Ovary (tissue), 9 donors: ENCODE data around the gene PJA1. TPM values are rescaled to one million over a fixed set of nuclear protein-coding genes. Genes with fewer than 3 reads are reported as not detected.

Source experiments
- DNase-seq, 5 donors: peaks; one replicate each; pipeline ENCODE4 v3.0.0-alpha.2; 2019 to 2020
- H3K27ac ChIP-seq, 2 donors: fragments of 200-600 bp; one replicate each; pipeline versions ENCODE4 v1.5.1 to v1.8.0; 2019 to 2022
- H3K27me3 ChIP-seq: fragments of 200-600 bp; one replicate; pipeline ENCODE4 v1.8.0; 2022
- H3K36me3 ChIP-seq: fragments of 200-600 bp; sonication (generic); one replicate; pipeline ENCODE4 v1.5.1; 2019
- H3K4me1 ChIP-seq: one replicate; pipeline ENCODE4 v1.8.1; 2013; ENCODE audit warnings: mild to moderate bottlenecking, moderate library complexity; ENCODE audit not compliant: insufficient read depth
- H3K4me3 ChIP-seq: fragments of 200-600 bp; sonication (generic); one replicate; pipeline ENCODE4 v1.5.1; 2017
- H3K9me3 ChIP-seq, 2 donors: fragments of 200-600 bp in 1 of 2; sonication (generic) in 1 of 2; one replicate each; pipeline versions ENCODE4 v1.5.1 to v1.8.1; 2013 to 2019; ENCODE audit warnings: mild to moderate bottlenecking in 1 of 2, moderate library complexity in 1 of 2
- EP300 ChIP-seq: sonication (generic); formaldehyde crosslinking; IDR thresholded peaks from one replicate; pipeline ENCODE4 v1.6.1; 2017; ENCODE audit warnings: antibody characterized with exemption
- POLR2A ChIP-seq: fragments of 450-650 bp; IDR thresholded peaks from one replicate; pipeline ENCODE4 v1.6.1; 2017; ENCODE audit warnings: antibody characterized with exemption, mild to moderate bottlenecking, moderate library complexity
- WGBS, 3 donors: extraction: QIAGEN DNeasy Blood & Tissue Kit in 1 of 3; methylation state at CpG; one replicate each; pipeline versions ENCODE4 v1.1.5 to v1.1.7; 2013 to 2017; 5-methylcytosine and 5-hydroxymethylcytosine counted together
- intact Hi-C, 4 donors: fragments of 100-400 bp; cut with DNase I; formaldehyde crosslinking; loops; one replicate each; pipeline versions ENCODE4 v1.11.0 to v1.15.1; 2022 to 2023
- polyA plus RNA-seq, 2 donors: library from polyadenylated mRNA; stranded (reverse); fragments of 200-250 nt in 1 of 2; fragments of 350-450 nt in 1 of 2; fragmentation: Illumina TruSeq in 1 of 2; extraction: RNeasy Lipid Tissue Mini Kit (QIAGEN cat#74804) in 1 of 2; gene quantifications; one replicate each; pipeline ENCODE4 v1.2.3, GENCODE V29; 2013 to 2014
- total RNA-seq, 7 donors: library from RNA; depleted of rRNA in 2 of 7; stranded (reverse); fragments of >200 nt in 2 of 7; fragmentation: NEBNext Ultra II Directional in 3 of 7; extraction: Animal tissue kit (Norgen Biotek cat#: 25700) in 3 of 7; gene quantifications; one replicate each; pipeline versions ENCODE4 v1.1.0 to v1.2.4, GENCODE V29; 2016 to 2023
- TF ChIP-seq, protein P1 (sequence below), 3 donors: fragments of 450-650 bp in 2 of 3; fragments of 200-600 bp in 1 of 3; IDR thresholded peaks; one replicate each; pipeline versions ENCODE4 v1.5.1 to v1.8.0; 2016 to 2022; ENCODE audit warnings: antibody characterized with exemption in 3 of 3, mild to moderate bottlenecking in 1 of 3
- donor health status: DM: no; HTN: no; CAD: no; lungs with moderate emphysema.
- donor health status: DM: no; HTN: no; CAD: no.
- donor health status: Bipolar disorder and iron deficiency.
- donor health status: DM: yes; HTN: yes; CAD: no.
- donor health status: DM: no; HTN: no; CAD: no.
- donor health status: DM: yes; HTN: yes; CAD: no.

The PJA1 gene
- total and polyA plus RNA-seq, 9 donors: 17.2 to 68.0 (median 51.1) TPM

DNA sequence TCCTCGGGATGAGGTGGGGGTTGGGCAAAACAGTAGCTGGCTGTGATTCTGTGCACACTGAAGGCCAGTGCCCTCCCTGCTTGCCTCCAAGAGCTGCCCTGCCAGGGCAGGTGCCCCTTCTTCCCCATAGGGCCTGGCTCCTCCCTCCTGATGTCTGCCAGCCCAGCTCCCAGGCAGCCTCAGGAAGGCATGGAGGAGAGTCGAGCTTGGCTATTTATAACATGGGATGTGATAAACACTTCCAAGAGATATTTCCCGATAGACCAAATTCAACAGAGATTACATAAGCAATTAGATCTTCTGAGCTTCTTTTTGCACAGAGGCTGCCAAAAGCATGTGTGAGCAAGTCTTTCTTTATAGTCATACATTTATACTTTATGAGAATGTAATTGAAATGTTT, 45.3 kb upstream of the PJA1 start:
- WGBS, 3 donors: 31 to 36% (median 36%) methylated on average over 3 of the region's 3 CpGs
- H3K36me3 ChIP-seq: no peaks in the 10 kb centered on the region
- TF ChIP-seq EP300: no peak
- TF ChIP-seq, protein P1, sequence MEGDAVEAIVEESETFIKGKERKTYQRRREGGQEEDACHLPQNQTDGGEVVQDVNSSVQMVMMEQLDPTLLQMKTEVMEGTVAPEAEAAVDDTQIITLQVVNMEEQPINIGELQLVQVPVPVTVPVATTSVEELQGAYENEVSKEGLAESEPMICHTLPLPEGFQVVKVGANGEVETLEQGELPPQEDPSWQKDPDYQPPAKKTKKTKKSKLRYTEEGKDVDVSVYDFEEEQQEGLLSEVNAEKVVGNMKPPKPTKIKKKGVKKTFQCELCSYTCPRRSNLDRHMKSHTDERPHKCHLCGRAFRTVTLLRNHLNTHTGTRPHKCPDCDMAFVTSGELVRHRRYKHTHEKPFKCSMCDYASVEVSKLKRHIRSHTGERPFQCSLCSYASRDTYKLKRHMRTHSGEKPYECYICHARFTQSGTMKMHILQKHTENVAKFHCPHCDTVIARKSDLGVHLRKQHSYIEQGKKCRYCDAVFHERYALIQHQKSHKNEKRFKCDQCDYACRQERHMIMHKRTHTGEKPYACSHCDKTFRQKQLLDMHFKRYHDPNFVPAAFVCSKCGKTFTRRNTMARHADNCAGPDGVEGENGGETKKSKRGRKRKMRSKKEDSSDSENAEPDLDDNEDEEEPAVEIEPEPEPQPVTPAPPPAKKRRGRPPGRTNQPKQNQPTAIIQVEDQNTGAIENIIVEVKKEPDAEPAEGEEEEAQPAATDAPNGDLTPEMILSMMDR (IDR thresholded peaks at IDR 0.05): no peak
- no peak for TF ChIP-seq POLR2A
- DNase-seq: no peak
- H3K9me3 ChIP-seq: no peaks in the 10 kb centered on the region
- no peaks in the 10 kb centered on the region for H3K27me3 ChIP-seq
- H3K4me1 ChIP-seq: no peaks in the 10 kb centered on the region
- intact Hi-C loops: no loop called here
- no peak overlapping the region for H3K4me3 ChIP-seq
- H3K27ac ChIP-seq: no peak overlapping the region

DNA sequence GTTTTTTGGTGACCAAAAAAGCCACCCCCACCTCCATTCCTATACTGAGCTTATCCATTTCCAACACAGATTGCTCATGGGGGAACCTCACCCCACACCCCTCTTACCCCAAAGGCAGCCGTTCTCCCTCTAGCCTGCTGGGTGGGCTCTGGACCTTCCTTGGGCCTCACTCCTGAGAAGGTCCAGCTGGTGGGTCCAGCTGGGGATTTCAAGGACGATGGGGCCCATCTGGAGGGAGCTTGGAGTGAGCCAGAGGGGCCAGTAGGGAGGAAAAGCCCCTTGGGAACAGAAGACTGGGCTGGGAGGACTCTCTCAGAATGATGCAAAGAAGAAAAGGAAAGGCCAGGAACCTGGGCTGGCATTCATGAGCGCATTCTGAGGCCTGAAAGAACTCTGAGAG, 42.0 kb upstream of the PJA1 start:
- no peaks in the 10 kb centered on the region for H3K4me1 ChIP-seq
- intact Hi-C loops: no loop called here
- no peaks in the 10 kb centered on the region for H3K27me3 ChIP-seq
- H3K36me3 ChIP-seq: no peaks in the 10 kb centered on the region
- 16 to 38% (median 36%) methylated on average over 3 of the region's 3 CpGs for WGBS, 3 donors
- no peak for DNase-seq
- no peaks in the 10 kb centered on the region for H3K9me3 ChIP-seq
- TF ChIP-seq EP300 (no peak), POLR2A (no peak)
- TF ChIP-seq, protein P1 (IDR thresholded peaks at IDR 0.05): no peak
- no peak overlapping the region for H3K27ac ChIP-seq
- H3K4me3 ChIP-seq: no peak overlapping the region

DNA sequence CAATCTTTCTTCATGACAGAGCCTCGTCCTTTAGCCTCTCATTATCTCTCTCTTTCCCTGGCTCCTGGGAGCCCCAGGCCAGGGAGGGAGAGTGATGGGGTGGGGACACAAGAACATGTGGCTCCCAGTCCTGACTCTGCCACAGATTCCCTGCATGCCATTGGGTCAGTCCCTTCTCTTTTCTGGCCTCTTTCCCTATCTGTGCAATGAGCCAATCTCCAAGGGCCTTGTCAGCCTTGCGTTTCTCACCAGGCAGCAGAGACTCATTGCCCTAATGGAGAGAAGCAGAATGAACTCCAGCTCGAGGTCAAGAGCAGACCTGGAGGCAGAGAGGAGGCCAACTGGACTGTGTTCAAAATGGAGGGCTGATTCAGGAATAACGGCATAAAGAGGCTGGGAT, 38.4 kb upstream of the PJA1 start:
- Histone ChIP-seq H3K4me1 (no peaks in the 10 kb centered on the region), H3K27ac (no peak overlapping the region), H3K27me3 (no peaks in the 10 kb centered on the region), H3K4me3 (no peak overlapping the region), H3K36me3 (no peaks in the 10 kb centered on the region), H3K9me3 (no peaks in the 10 kb centered on the region)
- no peak for DNase-seq
- intact Hi-C loops: no loop called here
- TF ChIP-seq, protein P1 (IDR thresholded peaks at IDR 0.05): no peak
- TF ChIP-seq EP300: no peak
- no peak for TF ChIP-seq POLR2A
- WGBS, 3 donors: 37 to 52% (median 43%) methylated on average over 4 of the region's 4 CpGs

DNA sequence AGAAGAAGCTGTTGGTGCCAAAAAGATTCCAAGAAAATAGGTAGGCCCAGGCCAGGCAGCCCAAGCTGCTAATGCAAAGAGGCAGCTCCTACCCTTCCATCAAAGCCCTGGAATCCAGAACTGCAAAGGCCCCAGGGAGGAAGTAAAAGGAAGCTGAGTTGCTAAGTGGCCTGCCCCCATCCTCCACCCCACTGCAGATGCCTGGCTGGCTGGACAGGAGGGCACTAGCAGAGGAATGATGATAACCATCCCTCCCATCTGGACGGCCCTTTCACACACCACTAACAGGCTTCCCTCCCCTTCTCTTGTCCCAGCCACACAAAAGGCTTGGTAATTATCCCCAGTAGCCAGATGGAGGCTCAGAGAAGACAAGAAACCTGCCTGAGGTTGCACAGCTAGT, 32.4 kb upstream of the PJA1 start:
- H3K36me3 ChIP-seq: no peaks in the 10 kb centered on the region
- TF ChIP-seq, protein P1 (IDR thresholded peaks at IDR 0.05): no peak
- no peak for TF ChIP-seq EP300
- no peak for TF ChIP-seq POLR2A
- H3K27me3 ChIP-seq: no peaks in the 10 kb centered on the region
- no peaks in the 10 kb centered on the region for H3K9me3 ChIP-seq
- H3K27ac ChIP-seq: no peak overlapping the region
- no peaks in the 10 kb centered on the region for H3K4me1 ChIP-seq
- no peak for DNase-seq
- WGBS, 3 donors: 54 to 83% (median 63%) methylated on average over 1 of the region's 1 CpG
- intact Hi-C loops: no loop called here
- no peak overlapping the region for H3K4me3 ChIP-seq

DNA sequence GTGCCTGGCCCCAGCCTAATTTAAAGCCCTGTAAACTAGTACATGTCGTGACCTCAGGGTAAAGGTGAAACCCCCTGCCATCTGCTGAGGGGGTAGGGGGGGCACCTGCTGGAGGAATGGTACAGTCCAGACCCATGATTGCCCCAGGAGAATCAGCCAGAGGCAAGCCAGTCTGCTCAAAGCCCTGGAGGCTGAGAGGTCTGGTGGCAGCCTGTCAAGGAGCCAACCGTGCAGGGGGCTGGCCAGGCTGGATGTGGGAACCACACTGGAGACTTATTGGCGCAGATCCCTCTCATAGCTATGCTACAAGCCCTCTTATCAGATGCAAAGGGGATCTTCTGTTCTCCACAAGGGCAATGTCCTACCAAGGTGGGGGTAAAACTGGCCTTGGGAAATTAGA, 31.4 kb upstream of the PJA1 start:
- H3K27me3 ChIP-seq: no peaks in the 10 kb centered on the region
- peak in 1 of 5 donors; percentile 49 for DNase-seq
- H3K4me3 ChIP-seq: no peak overlapping the region
- H3K4me1 ChIP-seq: no peaks in the 10 kb centered on the region
- WGBS, 3 donors: 59 to 63% (median 62%) methylated on average over 3 of the region's 3 CpGs
- intact Hi-C loops: no loop called here
- no peaks in the 10 kb centered on the region for H3K9me3 ChIP-seq
- H3K27ac ChIP-seq: no peak overlapping the region
- no peak for TF ChIP-seq POLR2A
- no peak for TF ChIP-seq EP300
- TF ChIP-seq, protein P1 (IDR thresholded peaks at IDR 0.05): no peak
- H3K36me3 ChIP-seq: no peaks in the 10 kb centered on the region
